RWPE2 (cell line): ENCODE results near the gene PSORS1C1.

Experiments used
- ATAC-seq: fragments of 200-7000 bp; cut with Tn5 transposase; 3 replicates; pipeline ENCODE4 v1.9.1; 2021; ENCODE audit warnings: low read depth
- DNase-seq: peaks from one replicate; pipeline ENCODE4 v3.0.0-alpha.2; 2020; ENCODE audit warnings: low spot score
- H3K27ac ChIP-seq: fragments of 450-650 bp; 2 replicates; pipeline ENCODE4 v1.5.1; 2017; ENCODE audit warnings: mild to moderate bottlenecking; ENCODE audit not compliant: poor library complexity, severe bottlenecking
- H3K27me3 ChIP-seq: fragments of 250-450 bp; sonication (Bioruptor Pico); 2 replicates; pipeline ENCODE4 v1.5.1; 2021; ENCODE audit warnings: mild to moderate bottlenecking, moderate library complexity; ENCODE audit not compliant: insufficient read depth, poor library complexity, severe bottlenecking
- H3K36me3 ChIP-seq: fragments of 250-450 bp; sonication (Bioruptor Pico); 2 replicates; pipeline ENCODE4 v1.5.1; 2020; ENCODE audit warnings: low read depth, mild to moderate bottlenecking, moderate library complexity
- H3K4me1 ChIP-seq: fragments of 250-450 bp; sonication (Bioruptor Pico); 2 replicates; pipeline ENCODE4 v1.5.1; 2021; ENCODE audit warnings: mild to moderate bottlenecking, moderate library complexity; ENCODE audit not compliant: insufficient read depth, poor library complexity, severe bottlenecking
- H3K4me3 ChIP-seq: fragments of 250-450 bp; sonication (Bioruptor Pico); 2 replicates; pipeline ENCODE4 v1.5.1; 2021; ENCODE audit warnings: mild to moderate bottlenecking, moderate library complexity; ENCODE audit not compliant: severe bottlenecking
- H3K9me3 ChIP-seq: fragments of 250-450 bp; sonication (Bioruptor Pico); 2 replicates; pipeline ENCODE4 v1.5.1; 2021; ENCODE audit warnings: mild to moderate bottlenecking, moderate library complexity; ENCODE audit not compliant: severe bottlenecking
- TF ChIP-seq, protein P1 (sequence below): fragments of 450-650 bp; IDR thresholded peaks from one replicate; pipeline ENCODE4 v1.5.1; 2017; ENCODE audit warnings: mild to moderate bottlenecking, moderate library complexity; ENCODE audit not compliant: poor library complexity, severe bottlenecking

Gene PSORS1C1

DNA sequence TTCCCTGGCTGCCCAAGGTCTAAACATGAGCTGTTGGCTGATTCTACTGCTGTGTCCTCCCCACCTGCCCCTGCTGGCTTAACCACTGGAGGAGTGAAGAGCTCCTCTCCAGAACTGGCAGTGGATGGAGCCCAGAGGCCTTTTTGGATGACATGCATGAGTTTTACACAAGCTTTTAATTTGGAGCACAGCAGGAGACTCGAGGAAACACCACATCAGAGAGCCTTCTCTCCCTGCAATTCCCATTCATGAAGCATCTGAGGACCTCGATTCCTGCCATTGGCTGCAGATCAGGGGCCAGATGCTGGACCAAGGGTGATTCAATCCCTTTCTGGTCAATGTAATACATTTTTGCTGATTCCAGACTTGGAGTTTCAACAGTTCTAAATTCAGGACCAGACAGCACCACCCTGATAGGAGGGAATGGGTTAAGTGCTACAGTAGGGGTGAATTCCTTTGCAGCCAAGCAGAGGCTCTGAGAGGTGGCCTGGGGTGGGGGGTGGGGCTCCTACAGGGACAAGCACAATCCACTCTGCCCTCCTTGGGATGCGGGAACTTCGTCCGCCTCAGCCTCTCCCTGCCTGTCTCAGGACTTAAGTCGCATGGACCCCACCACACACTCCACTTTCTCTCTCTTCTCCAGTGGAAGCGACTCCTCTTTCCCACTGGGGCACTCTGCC, 599 bp upstream of the PSORS1C1 start:
- Histone ChIP-seq H3K4me3 (peak overlapping the region; percentile 27), H3K9me3 (no peaks in the 10 kb centered on the region), H3K27ac (peak overlapping the region; percentile 92), H3K4me1 (peaks cover 16% of the 10 kb centered on the region), H3K27me3 (no peaks in the 10 kb centered on the region), H3K36me3 (no peaks in the 10 kb centered on the region; the same call in 1 of the 2 replicates)
- no peak for DNase-seq
- TF ChIP-seq, protein P1, sequence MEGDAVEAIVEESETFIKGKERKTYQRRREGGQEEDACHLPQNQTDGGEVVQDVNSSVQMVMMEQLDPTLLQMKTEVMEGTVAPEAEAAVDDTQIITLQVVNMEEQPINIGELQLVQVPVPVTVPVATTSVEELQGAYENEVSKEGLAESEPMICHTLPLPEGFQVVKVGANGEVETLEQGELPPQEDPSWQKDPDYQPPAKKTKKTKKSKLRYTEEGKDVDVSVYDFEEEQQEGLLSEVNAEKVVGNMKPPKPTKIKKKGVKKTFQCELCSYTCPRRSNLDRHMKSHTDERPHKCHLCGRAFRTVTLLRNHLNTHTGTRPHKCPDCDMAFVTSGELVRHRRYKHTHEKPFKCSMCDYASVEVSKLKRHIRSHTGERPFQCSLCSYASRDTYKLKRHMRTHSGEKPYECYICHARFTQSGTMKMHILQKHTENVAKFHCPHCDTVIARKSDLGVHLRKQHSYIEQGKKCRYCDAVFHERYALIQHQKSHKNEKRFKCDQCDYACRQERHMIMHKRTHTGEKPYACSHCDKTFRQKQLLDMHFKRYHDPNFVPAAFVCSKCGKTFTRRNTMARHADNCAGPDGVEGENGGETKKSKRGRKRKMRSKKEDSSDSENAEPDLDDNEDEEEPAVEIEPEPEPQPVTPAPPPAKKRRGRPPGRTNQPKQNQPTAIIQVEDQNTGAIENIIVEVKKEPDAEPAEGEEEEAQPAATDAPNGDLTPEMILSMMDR: no peak
- peak; percentile 24 for ATAC-seq

- TF ChIP-seq, protein P1: peak; percentile 44
- no peaks in the 10 kb centered on the region for H3K27me3 ChIP-seq
- H3K36me3 ChIP-seq: no peaks in the 10 kb centered on the region; the same call in 1 of the 2 replicates
- no peaks in the 10 kb centered on the region for H3K9me3 ChIP-seq
- ATAC-seq: peak; percentile 41
- no peak for DNase-seq
- H3K4me1 ChIP-seq: peaks cover 16% of the 10 kb centered on the region
- H3K27ac ChIP-seq: peak overlapping the region; percentile 92
- H3K4me3 ChIP-seq: peak overlapping the region; percentile 27
These were observed 610 bp downstream of the PSORS1C1 start for GRCh38 chr6:31114970-31115849.

- DNase-seq: no peak
- H3K36me3 ChIP-seq: no peaks in the 10 kb centered on the region; the same call in 1 of the 2 replicates
- peaks cover 16% of the 10 kb centered on the region for H3K4me1 ChIP-seq
- H3K9me3 ChIP-seq: no peaks in the 10 kb centered on the region
- H3K27ac ChIP-seq: peak overlapping the region; percentile 92
- H3K27me3 ChIP-seq: no peaks in the 10 kb centered on the region
- H3K4me3 ChIP-seq: no peak overlapping the region
- TF ChIP-seq, protein P1: no peak
- no peak for ATAC-seq
These were observed 1.5 kb downstream of the PSORS1C1 start for GRCh38 chr6:31115941-31116560.

DNA sequence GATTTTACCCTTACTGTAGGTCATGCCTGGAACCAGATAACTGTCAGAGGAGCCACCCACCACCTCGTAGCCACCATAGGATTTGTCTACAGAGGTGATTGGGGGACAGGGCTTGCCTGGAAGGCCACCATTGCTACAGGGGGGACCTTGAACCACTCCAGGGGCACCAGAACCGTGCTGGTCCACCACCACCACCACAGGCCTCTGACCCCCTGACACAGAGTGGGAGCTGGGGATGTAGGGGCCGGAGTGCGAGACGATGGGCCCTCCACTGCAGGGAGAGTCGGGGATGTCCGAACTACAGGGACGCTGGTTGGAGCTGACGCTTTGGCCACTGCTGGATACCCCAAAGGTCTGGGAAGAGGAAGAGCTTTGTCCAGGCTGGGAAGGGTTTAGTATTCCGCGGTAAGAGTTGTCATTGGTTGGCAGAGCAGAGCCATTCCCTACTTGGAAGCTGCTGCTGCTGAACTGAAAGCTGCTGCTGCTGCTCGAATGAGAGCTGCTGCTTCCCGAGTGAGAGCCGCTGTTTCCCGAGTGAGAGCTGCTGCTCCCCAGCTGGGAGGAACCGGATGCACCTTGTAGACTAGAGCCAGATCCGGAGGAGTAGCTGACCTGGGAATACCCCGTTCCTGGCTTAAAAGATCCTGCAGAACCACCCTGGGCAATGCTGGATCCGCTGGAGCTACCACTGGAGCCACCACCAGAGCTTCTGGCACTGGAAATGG, 2.2 kb downstream of the PSORS1C1 start:
- H3K4me3 ChIP-seq: no peak overlapping the region
- no peak overlapping the region for H3K27ac ChIP-seq
- no peaks in the 10 kb centered on the region; the same call in 1 of the 2 replicates for H3K36me3 ChIP-seq
- H3K9me3 ChIP-seq: no peaks in the 10 kb centered on the region
- peaks cover 16% of the 10 kb centered on the region for H3K4me1 ChIP-seq
- ATAC-seq: no peak
- TF ChIP-seq, protein P1: no peak
- DNase-seq: no peak
- H3K27me3 ChIP-seq: no peaks in the 10 kb centered on the region
